NCI-H2227 treated with DMSO at 0.1 percent for 48 hours (cell line): Measurements from ENCODE around the gene APEH.

Experiments used
- DNase-seq: peaks from one replicate; lab custom pipeline; 2025; lab: John Stamatoyannopoulos, UW

The APEH gene

DNA sequence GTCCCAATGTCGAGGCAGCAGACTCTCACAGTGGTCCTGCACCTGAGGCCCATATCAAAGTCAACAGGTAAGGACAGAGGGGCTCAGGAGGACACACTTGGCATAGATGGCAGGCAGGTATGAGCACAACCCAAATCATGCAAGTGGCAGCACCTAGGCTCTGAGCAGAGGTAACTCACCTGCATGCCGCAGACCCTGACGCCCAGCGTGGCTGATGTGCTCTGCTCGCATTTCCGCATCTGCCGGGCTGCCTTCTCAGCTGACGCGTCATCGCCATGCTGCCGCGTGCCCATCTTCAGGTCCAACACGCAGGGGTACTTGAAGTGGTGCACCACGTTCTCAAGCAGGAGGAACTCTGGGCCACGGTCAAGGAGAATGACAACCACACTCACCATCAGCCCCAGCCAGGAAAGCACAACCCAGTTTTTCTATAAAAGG, 53.8 kb downstream of the APEH start:
- no peak for DNase-seq

DNA sequence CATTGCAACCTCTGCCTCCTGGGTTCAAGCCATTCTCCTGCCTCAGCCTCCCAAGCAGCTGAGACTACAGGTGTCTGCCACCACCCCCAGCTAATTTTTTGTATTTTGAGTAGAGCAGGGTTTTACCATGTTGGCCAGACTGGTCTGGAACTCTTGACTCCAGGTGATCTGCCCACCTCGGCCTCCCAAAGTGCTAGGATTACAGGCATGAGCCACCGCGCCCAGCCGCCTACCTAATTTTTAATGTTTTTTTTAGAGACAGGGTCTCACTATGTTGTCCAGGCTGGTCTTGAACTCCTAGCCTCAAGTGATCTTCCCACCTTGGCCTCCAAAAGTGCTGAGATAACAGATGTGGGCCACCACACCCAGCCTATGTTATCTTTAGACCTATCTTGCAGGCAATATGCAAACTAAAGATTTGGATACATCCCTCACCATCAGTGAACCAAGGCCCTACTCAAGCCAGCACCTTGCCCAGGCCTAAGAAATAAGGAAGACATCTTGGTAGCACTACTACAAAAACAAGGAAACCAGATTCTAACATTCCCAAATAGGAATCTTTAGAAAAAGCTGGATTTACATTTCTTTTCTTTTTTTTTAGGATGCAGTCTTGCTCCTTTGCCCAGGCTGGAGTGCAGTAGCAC, 55.9 kb downstream of the APEH start:
- no peak for DNase-seq

DNA sequence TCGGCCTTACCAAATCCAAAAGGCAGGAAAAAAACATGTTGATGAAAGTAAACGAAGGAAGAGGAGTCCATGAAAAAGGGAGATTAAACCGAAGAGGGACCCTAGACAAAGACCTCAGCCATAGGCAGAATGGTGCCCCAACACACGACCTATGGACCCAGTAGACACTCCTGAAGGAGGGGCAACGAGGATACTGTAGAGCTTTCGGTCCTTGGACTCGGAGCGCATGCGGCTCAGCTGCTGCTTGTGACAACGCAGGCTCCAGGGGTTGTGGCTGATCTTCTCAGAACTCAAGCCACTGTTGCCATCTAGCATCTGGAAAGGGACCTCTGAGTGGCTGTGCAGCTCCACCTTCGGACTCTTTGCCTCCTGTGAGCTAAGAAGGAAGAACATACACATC, 58.4 kb downstream of the APEH start:
- no peak for DNase-seq

DNA sequence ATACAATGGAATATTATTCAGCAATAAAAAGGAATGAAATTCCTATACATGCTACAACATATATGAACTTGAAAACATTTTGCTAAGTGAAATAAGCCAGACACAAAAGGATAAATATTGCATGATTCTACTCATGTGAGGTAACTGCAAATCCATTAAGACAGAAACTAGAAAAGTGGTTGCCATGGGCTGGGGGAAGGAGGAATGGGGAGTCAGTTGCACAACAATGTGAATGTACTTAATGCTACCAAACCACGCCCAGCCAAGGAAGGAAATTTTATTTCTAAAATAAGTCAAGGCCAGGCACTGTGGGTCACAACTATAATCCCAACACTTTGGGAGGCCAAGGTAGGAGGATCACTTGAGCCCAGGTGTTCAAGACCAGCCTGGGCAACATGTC, 59.4 kb downstream of the APEH start:
- DNase-seq = no peak
